Effector memory CD8-positive, alpha-beta T cell (primary cell): ENCODE measurements around the gene PRAMEF4.
"Not testable (repeated sequence)": the region's sequence is repeated elsewhere in the genome, so short reads cannot be mapped to it uniquely, and the experiment has no call there.

Experiments
- ATAC-seq: fragments of 150-1000 bp; cut with Tn5 transposase; replicated peaks from 2 replicates; pipeline ENCODE4 v1.10.0; 2021; ENCODE audit warnings: mild to moderate bottlenecking, moderate library complexity
- DNase-seq, 3 experiments: peaks; one replicate each; pipeline ENCODE4 v3.0.0; 2021
- H3K27ac Mint-ChIP-seq, 2 donors: one replicate each; pipeline ENCODE4 v1.8.0; 2022; ENCODE audit warnings: mild to moderate bottlenecking in 2 of 2, mixed read lengths in 2 of 2, moderate library complexity in 2 of 2
- H3K27me3 Mint-ChIP-seq, 2 donors: one replicate each; pipeline ENCODE4 v1.8.0; 2022; ENCODE audit warnings: mixed read lengths in 2 of 2
- H3K36me3 Mint-ChIP-seq: one replicate; pipeline ENCODE4 v1.8.0; 2022; ENCODE audit warnings: mild to moderate bottlenecking, moderate library complexity, mixed read lengths; ENCODE audit not compliant: insufficient read depth
- H3K4me1 Mint-ChIP-seq, 2 donors: one replicate each; pipeline ENCODE4 v1.8.0; 2022; ENCODE audit warnings: low read depth in 2 of 2, mixed read lengths in 2 of 2
- H3K4me3 Mint-ChIP-seq, 2 donors: one replicate each; pipeline ENCODE4 v1.8.0; 2022; ENCODE audit warnings: mild to moderate bottlenecking in 2 of 2, mixed read lengths in 2 of 2, moderate library complexity in 2 of 2
- H3K9me3 Mint-ChIP-seq, 2 donors: one replicate each; pipeline ENCODE4 v1.8.0; 2022; ENCODE audit warnings: mixed read lengths in 2 of 2

PRAMEF4 gene

GRCh38 chr1:12831310-12831709, 54.7 kb downstream of the PRAMEF4 start, which contains the start of gene PRAMEF11:
PRAMEF11 (minus strand) TSS chr1:12831410; CDS start chr1:12828789, 2,621 bp downstream.
- not testable (repeated sequence) for H3K4me1 Mint-ChIP-seq, H3K27ac Mint-ChIP-seq, DNase-seq, ATAC-seq, H3K4me3 Mint-ChIP-seq, H3K36me3 Mint-ChIP-seq, H3K9me3 Mint-ChIP-seq
- peaks cover 8 to 17% of the 10 kb centered on the region in 2 donors for H3K27me3 Mint-ChIP-seq
